Stimulated activated CD4-positive, alpha-beta T cell treated with anti-CD3 and anti-CD28 coated beads, Interleukin-15, amount 100 ng/mL, for 48 hours (primary cell): ENCODE data around the gene M1AP.
A peak's percentile ranks its signal among the peaks of the same experiment; 100 is the strongest.

ENCODE experiments used
- DNase-seq, 2 donors: peaks; one replicate each; pipeline ENCODE4 v3.0.0-alpha.2; 2020; ENCODE audit warnings: low read depth in 2 of 2

Gene M1AP

GRCh38 chr2:74548285-74548899, 99.7 kb downstream of the M1AP start:
- DNase-seq: no peak

GRCh38 chr2:74546004-74546403, 102.1 kb downstream of the M1AP start:
- no peak for DNase-seq

DNA sequence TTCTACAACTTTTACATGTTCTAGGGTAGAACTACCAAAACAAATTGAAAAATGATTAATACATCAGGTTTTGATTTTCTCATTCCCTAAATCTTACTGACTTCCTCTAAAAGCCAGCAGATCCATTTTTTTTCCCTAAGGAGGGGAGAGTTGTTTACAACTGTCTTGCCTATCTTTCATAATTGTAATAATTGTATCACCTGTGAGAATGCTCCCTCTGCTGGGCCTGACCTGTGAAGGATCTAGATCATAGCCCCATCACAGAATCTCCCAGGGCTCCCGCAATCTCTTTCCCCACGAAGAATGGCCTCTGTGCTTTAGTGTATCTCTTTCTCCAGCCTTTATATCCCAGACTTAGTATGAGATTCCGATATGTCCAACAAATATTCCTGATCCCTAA, 103.5 kb downstream of the M1AP start:
- no peak for DNase-seq

- no peak for DNase-seq
Measured at GRCh38 chr2:74542978-74543377, 105.2 kb downstream of the M1AP start.

- no peak for DNase-seq
Measured at GRCh38 chr2:74540291-74540690, 107.8 kb downstream of the M1AP start.

DNA sequence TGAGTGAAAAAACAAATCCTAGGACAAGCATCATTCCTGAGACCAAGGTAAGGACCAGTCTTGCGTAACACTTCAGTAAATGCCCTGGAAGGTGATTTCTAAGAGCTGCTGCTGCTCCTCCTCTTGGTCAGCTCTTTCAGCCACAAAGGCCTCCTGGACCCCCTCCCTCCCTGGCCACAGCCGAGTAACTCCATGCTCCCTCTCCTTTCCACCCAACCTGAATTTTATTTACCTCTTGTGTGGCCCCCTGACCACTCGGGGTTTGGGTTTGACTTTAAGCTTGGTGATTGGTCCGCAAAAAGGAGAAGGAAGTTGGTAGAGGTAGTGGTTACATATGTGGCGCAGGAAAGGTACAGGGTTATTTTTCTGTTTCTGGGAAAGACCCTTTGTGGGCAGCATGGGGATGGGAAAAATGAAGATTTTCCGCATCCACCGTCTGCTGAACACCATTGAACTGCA, 109.2 kb downstream of the M1AP start:
- DNase-seq: no peak

DNA sequence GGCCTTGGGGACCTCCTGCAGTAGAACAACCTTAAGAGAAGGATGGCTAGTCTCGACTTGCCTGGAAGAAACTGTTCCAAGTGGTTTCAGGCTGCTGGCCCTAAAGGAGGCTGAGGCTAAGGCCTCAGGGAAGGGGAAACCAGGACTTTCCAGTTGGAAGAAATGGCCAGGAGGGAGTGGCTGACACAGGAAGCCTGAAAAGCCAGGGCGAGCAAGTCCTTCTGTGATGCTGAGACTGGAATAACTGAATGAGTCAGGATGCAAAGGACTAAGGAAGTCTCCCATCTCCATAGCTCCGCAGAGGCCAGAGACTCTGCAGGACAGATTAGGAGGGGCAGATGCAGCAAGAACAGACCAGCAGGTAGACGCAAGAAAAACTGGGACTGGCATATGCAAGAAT, 111.0 kb downstream of the M1AP start:
- no peak for DNase-seq

DNA sequence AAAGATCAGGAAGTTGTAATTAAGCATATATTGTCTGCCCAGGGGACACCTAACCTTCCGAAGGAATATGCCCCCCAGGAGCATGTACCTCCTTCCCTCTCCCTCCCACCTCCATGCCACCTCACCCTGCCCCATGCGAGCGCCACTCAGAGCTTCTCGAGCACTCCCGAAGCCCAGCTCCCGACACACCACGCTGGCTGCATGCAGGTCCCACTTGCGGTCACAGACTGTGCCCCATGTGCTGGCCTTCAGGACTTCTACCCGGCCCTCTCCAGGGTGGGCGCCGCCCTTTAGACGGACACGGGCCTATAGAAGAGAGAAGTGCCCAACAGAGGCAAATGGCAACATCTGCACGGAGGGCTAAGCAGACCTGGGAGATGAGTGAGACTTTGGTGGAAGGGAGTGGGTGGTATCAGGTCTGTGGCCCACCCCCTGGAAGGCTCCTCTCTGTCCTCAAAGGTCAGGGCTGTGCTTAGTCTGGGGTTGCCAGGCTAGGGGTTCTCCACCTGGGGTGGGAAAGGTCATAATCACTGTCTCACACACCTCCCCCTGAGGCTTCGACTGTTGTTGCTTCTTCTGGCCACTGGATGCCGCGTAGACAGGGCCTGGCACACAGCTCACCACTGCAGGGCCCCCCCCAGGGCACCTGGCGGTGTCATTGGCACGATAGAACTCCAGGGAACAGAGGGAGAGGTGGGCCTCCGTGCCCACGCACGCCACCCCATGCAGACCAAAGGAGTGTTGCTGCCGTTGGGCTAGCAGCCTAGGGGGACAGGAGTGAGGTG, 111.8 kb downstream of the M1AP start:
- no peak for DNase-seq

DNA sequence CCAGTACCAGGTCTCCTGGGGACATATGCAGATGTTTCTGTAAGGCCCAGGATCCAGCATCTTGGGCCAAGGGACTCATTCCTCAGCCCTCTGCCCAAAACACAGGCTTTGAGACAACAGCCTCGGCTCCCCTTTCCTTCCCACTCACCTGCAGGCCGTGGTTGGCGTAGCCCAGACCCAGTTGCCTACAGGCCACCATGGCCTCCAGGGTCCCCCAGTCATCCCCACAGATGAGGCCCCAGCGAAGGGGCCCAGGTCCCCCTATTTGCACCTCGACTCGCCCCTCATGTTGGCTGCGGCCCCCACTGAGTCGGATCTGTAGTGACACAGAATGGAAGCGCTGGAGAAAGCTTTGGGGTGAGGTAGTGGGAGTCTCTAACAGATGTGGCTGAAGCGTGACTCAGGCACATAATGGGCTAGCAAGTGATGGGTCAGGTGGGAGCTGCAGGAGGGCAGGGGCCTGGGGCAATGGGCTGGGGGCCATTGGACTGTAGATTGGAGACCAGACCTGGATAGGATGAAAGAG, 112.6 kb downstream of the M1AP start:
- no peak for DNase-seq

DNA sequence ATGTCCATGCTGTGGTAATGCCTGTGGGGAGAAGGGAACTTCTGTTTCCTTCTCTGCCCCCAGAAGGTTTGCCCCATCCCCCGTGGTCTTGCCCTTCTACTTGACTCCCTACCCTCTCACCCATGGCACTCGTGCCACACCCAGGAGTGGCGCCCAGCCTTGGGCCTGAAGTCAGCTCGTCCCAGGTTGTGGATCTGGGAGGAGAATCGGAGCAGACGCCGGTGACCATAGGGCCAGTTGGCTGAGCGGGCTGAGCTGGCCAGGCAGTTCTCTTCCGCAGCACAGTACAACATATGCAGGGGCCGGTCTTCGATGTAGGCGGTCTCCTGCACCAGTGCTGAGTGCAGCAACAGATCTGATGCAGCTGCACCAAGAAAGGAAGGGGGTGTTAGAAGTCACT, 113.7 kb downstream of the M1AP start:
- DNase-seq: no peak

DNA sequence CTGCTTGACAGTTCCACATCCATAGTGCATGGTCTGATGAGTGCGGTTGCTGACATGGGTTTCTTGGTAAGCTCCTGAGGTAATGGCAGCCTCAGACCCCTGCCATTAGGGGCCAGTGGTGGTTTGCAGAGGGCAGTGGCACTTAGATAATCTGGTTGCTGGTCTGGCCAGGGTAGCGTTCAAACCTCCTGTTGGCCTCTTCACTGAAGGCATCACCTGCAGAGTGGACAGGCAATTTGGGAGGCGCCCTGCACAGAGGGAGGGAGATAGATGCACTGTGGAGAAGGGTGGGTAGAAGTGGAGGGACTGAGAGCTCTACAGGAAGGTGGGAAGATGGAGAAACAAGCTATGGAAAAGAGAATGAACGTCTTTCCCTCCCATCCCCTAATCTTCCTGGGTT, 114.7 kb downstream of the M1AP start:
- no peak for DNase-seq

DNA sequence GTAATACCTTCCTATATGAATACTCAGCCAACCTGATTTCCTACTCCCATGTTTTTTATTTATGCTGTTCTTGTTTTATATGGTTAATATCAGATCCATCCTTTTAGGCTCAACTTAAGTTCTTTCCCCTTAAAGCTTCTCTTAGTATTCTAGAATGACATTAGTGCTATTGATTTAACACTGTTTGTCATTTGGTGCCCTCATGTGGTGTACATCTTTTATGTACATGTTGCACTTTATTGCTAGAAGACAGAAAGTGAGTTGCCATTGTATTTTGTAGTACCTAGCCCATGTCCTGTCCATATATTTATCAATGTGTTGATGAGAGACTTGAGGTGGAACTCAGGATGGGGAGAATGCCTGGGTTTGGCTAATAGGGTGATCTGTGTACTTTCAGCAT, 115.9 kb downstream of the M1AP start:
- DNase-seq: no peak

DNA sequence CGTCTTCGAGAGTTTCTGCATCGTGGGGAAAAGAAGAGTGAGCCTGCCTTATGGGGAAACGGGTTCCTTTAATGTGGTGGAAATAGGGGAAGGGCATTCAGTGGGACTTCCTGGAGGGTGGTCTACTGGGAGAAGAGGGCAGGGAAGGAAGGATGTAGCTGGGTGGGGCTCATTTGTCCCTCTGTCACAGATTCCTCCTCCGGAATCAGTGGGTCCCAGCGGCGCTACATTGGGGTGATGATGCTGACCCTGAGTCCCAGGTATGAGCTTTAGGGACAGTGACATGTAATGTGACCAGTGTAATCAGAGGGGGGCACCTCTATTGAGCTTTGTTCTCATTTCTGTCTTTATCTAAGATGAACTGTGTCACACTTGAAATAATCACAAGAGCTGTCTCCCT, 116.5 kb downstream of the M1AP start:
- DNase-seq: no peak

GRCh38 chr2:74530239-74531187, 117.6 kb downstream of the M1AP start:
- DNase-seq: no peak

DNA sequence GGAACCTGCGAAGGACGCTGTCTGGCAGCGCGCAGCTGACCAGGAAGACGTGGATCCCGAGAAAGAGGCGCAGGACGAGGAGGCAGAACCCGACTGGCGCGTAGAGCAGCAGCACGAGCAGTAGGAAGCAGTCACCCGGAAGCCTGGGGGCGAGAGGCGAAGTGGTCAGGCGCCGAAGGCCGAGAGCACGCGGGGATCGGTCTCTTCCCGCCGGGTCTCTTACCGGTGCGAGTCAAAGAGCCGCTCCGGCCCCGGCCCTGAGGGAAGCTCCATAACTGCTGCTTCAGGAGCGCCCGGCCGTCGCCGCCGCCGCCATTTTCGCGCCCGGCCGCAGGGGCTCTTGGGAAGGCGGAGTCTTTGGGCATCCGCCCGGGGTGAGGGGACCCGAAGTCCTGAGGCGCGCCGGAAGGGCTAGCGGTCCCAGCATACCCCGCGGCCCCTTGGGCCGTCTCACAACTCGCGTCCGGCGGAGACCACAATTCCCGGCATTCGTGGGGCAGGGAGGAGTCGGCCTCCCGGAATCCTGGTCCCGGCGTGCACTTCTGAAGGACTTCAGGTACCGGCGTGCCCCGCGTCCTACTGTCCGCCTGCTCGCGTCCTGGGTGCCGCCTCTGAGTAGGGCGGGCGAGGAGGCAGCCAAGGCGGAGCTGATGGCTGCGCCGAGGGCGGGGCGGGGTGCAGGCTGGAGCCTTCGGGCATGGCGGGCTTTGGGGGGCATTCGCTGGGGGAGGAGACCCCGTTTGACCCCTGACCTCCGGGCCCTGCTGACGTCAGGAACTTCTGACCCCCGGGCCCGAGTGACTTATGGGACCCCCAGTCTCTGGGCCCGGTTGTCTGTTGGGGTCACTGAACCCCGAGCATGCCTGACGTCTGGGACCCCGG, 118.5 kb downstream of the M1AP start, which contains the start of the genes AUP1 and HTRA2:
Gene AUP1 (minus strand): TSS at position 350 of the 882 bp plus-strand sequence. CDS start 77 bp downstream, at position 273.
Gene HTRA2 (plus strand): TSS at position 577 of the 882 bp plus-strand sequence. CDS start 74 bp downstream, at position 651.
- DNase-seq: peak; percentile 92 to 94

DNA sequence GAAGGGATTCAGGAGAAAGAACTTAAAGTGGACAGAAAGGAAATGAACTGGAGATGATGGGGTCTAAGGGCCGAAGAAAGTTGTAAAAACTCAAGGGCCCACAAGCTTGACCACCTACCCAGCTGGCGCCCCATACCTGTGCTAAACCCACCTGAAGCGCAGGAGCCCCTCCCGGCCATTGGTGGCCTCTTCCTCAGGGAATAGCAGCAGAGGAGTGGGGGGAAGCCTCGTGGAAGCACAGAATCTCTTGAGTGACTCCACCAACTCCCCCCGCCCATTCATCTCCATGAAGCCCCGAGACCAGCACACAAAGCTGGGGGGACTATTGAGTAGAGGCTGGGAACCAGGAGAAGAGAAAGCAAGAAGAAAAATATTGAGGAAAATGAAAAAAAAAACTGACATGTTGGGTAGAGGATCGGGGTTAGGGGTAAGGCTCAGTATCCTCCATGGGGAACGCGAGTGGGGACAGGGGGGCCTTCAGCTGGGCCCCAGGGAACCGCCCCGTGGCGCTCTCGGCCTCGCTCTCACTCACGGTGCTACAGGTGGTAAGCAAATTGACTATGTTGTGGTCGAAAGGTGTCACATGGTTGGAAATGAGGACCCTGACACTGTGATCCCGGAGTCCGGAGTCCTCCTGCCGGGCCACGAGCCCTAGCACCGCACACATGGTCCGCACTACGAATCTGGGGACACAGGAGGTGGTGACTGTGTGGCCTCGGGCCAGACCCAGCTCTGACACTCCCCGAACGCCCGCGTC, 119.4 kb downstream of the M1AP start:
- no peak for DNase-seq

GRCh38 chr2:74527741-74528140, 120.4 kb downstream of the M1AP start:
- no peak for DNase-seq

- no peak for DNase-seq
Measured at GRCh38 chr2:74526649-74527230, 121.4 kb downstream of the M1AP start.
